ENCODE measurements around the gene BAG5. TPM values are rescaled to one million over a fixed set of nuclear protein-coding genes. Genes with fewer than 3 reads are reported as not detected.
"Not testable (repeated sequence)": the region's sequence is repeated elsewhere in the genome, so short reads cannot be mapped to it uniquely, and the experiment has no call there.

The BAG5 gene
- total and polyA plus RNA-seq, 2 experiments from 2014 or later: 25.8 to 28.6 TPM

GRCh38 chr14:103517174-103517566, 45.3 kb downstream of the BAG5 start:
- no peak for TF ChIP-seq EZH2 (IDR thresholded peaks at IDR 0.05; ENCODE audit: insufficient read depth, poor library complexity, severe bottlenecking)
- no peak for TF ChIP-seq EZH2phosphoT487 (IDR thresholded peaks at IDR 0.05; ENCODE audit: insufficient read depth, low read depth)
- Histone ChIP-seq H3K9ac (no peak overlapping the region), H3K27me3 (replicated peaks; ENCODE audit: insufficient read depth) (no peaks in the 10 kb centered on the region), H3K79me2 (ENCODE audit: insufficient read depth) (no peaks in the 10 kb centered on the region), H3K36me3 (ENCODE audit: low read depth) (no peaks in the 10 kb centered on the region), H3K27ac (no peak overlapping the region), H3K9me3 (ENCODE audit: low read depth) (no peaks in the 10 kb centered on the region), H4K20me1 (ENCODE audit: insufficient read depth) (no peaks in the 10 kb centered on the region), H2AFZ (no peak overlapping the region), H3K4me2 (ENCODE audit: unreplicated experiment) (no peak overlapping the region), H3K4me3 (no peak overlapping the region), H3K4me1 (ENCODE audit: insufficient read depth) (peaks cover 26% of the 10 kb centered on the region), H3K9me2 (ENCODE audit: insufficient read depth) (no peaks in the 10 kb centered on the region), H3F3A (ENCODE audit: insufficient read depth) (peaks cover 25% of the 10 kb centered on the region)
- 79 to 83% methylated on average over 10 of the region's 10 CpGs for WGBS, 2 experiments (ENCODE audit: low coverage in 1 of 2, low lambda C conversion rate in 2 of 2, missing lambda C conversion rate in 2 of 2)
- DNase-seq: no peak
- in situ Hi-C loops (cut with MboI): no loop called here

GRCh38 chr14:103516426-103517173, 45.9 kb downstream of the BAG5 start:
- no peak overlapping the region for H3K9ac ChIP-seq
- H4K20me1 ChIP-seq (ENCODE audit: insufficient read depth): no peaks in the 10 kb centered on the region
- WGBS, 2 experiments (ENCODE audit: low coverage in 1 of 2, low lambda C conversion rate in 2 of 2, missing lambda C conversion rate in 2 of 2): 82 to 88% methylated on average over 10 of the region's 10 CpGs
- no peaks in the 10 kb centered on the region for H3K79me2 ChIP-seq (ENCODE audit: insufficient read depth)
- no peak overlapping the region for H3K4me2 ChIP-seq (ENCODE audit: unreplicated experiment)
- in situ Hi-C loops (cut with MboI): no loop called here
- H3K9me3 ChIP-seq (ENCODE audit: low read depth): no peaks in the 10 kb centered on the region
- H3K27ac ChIP-seq: no peak overlapping the region
- no peak for DNase-seq
- no peaks in the 10 kb centered on the region for H3K9me2 ChIP-seq (ENCODE audit: insufficient read depth)
- H3K4me3 ChIP-seq: no peak overlapping the region
- H3K36me3 ChIP-seq (ENCODE audit: low read depth): peaks cover under 1% of the 10 kb centered on the region; the same call in 1 of the 2 replicates
- peaks cover 27% of the 10 kb centered on the region for H3F3A ChIP-seq (ENCODE audit: insufficient read depth)
- H2AFZ ChIP-seq: no peak overlapping the region
- no peaks in the 10 kb centered on the region for H3K27me3 ChIP-seq (replicated peaks; ENCODE audit: insufficient read depth)
- no peak for TF ChIP-seq EZH2phosphoT487 (IDR thresholded peaks at IDR 0.05; ENCODE audit: insufficient read depth, low read depth)
- no peak for TF ChIP-seq EZH2 (IDR thresholded peaks at IDR 0.05; ENCODE audit: insufficient read depth, poor library complexity, severe bottlenecking)
- peaks cover 27% of the 10 kb centered on the region for H3K4me1 ChIP-seq (ENCODE audit: insufficient read depth)

GRCh38 chr14:103514596-103515421, 47.6 kb downstream of the BAG5 start:
- H3K9ac ChIP-seq: no peak overlapping the region
- no peak overlapping the region for H3K4me3 ChIP-seq
- H3K27ac ChIP-seq: no peak overlapping the region; the same call in 1 of the 2 replicates
- peaks cover 27% of the 10 kb centered on the region for H3K4me1 ChIP-seq (ENCODE audit: insufficient read depth)
- TF ChIP-seq EZH2phosphoT487 (IDR thresholded peaks at IDR 0.05; ENCODE audit: insufficient read depth, low read depth) (no peak), EZH2 (IDR thresholded peaks at IDR 0.05; ENCODE audit: insufficient read depth, poor library complexity, severe bottlenecking) (no peak)
- H3K79me2 ChIP-seq (ENCODE audit: insufficient read depth): 0 out of 2 replicates have a peak, but pooled peaks cover 4% of the 10 kb centered on the region
- H3K27me3 ChIP-seq (replicated peaks; ENCODE audit: insufficient read depth): no peaks in the 10 kb centered on the region
- in situ Hi-C loops (cut with MboI): no loop called here
- DNase-seq: no peak
- peaks cover 6% of the 10 kb centered on the region; the same call in 1 of the 2 replicates for H3K36me3 ChIP-seq (ENCODE audit: low read depth)
- H3F3A ChIP-seq (ENCODE audit: insufficient read depth): peaks cover 38% of the 10 kb centered on the region
- no peak overlapping the region for H2AFZ ChIP-seq
- WGBS, 2 experiments (ENCODE audit: low coverage in 1 of 2, low lambda C conversion rate in 2 of 2, missing lambda C conversion rate in 2 of 2): 94% methylated on average over 18 of the region's 18 CpGs
- H3K9me2 ChIP-seq (ENCODE audit: insufficient read depth): no peaks in the 10 kb centered on the region
- no peaks in the 10 kb centered on the region for H4K20me1 ChIP-seq (ENCODE audit: insufficient read depth)
- H3K4me2 ChIP-seq (ENCODE audit: unreplicated experiment): no peak overlapping the region
- H3K9me3 ChIP-seq (ENCODE audit: low read depth): no peaks in the 10 kb centered on the region

- no peaks in the 10 kb centered on the region for H4K20me1 ChIP-seq (ENCODE audit: insufficient read depth)
- H3K4me1 ChIP-seq (ENCODE audit: insufficient read depth): peaks cover 16% of the 10 kb centered on the region
- peak overlapping the region; percentile 60 for H3K4me2 ChIP-seq (ENCODE audit: unreplicated experiment)
- H3K27me3 ChIP-seq (replicated peaks; ENCODE audit: insufficient read depth): no peaks in the 10 kb centered on the region
- peaks cover 38% of the 10 kb centered on the region for H3F3A ChIP-seq (ENCODE audit: insufficient read depth)
- 0 out of 2 replicates have a peak, but pooled peaks cover 4% of the 10 kb centered on the region for H3K79me2 ChIP-seq (ENCODE audit: insufficient read depth)
- peaks cover 7% of the 10 kb centered on the region; the same call in 1 of the 2 replicates for H3K36me3 ChIP-seq (ENCODE audit: low read depth)
- no peak overlapping the region for H3K4me3 ChIP-seq
- DNase-seq: peak; percentile 99
- H3K9me3 ChIP-seq (ENCODE audit: low read depth): no peaks in the 10 kb centered on the region
- no peak for TF ChIP-seq EZH2phosphoT487 (IDR thresholded peaks at IDR 0.05; ENCODE audit: insufficient read depth, low read depth)
- TF ChIP-seq EZH2 (IDR thresholded peaks at IDR 0.05; ENCODE audit: insufficient read depth, poor library complexity, severe bottlenecking): no peak
- 22 to 23% methylated on average over 25 of the region's 25 CpGs for WGBS, 2 experiments (ENCODE audit: low coverage in 1 of 2, low lambda C conversion rate in 2 of 2, missing lambda C conversion rate in 2 of 2)
- in situ Hi-C loops (cut with MboI): no loop called here
- H2AFZ ChIP-seq: no peak overlapping the region
- peak overlapping the region; percentile 91 for H3K27ac ChIP-seq
- peak overlapping the region; percentile 73 for H3K9ac ChIP-seq
- H3K9me2 ChIP-seq (ENCODE audit: insufficient read depth): no peaks in the 10 kb centered on the region
These were observed 49.5 kb downstream of the BAG5 start for GRCh38 chr14:103512701-103513611.

- in situ Hi-C loops (cut with MboI): not testable (repeated sequence)
- WGBS, 2 experiments (ENCODE audit: low coverage in 1 of 2, low lambda C conversion rate in 2 of 2, missing lambda C conversion rate in 2 of 2): 85 to 95% methylated on average over 6 to 8 of the region's 8 CpGs
These were observed 50.3 kb downstream of the BAG5 start for GRCh38 chr14:103512180-103512579.

More at GRCh38 chr14:103512180-103512579, 50.3 kb downstream of the BAG5 start:
- H3F3A ChIP-seq (ENCODE audit: insufficient read depth): peaks cover 38% of the 10 kb centered on the region
- H3K27me3 ChIP-seq (replicated peaks; ENCODE audit: insufficient read depth); H2AFZ ChIP-seq; H3K4me3 ChIP-seq; H3K79me2 ChIP-seq (ENCODE audit: insufficient read depth); H3K9me3 ChIP-seq (ENCODE audit: low read depth); H4K20me1 ChIP-seq (ENCODE audit: insufficient read depth); DNase-seq; H3K9me2 ChIP-seq (ENCODE audit: insufficient read depth): not testable (repeated sequence)
- H3K4me2 ChIP-seq (ENCODE audit: unreplicated experiment): peak overlapping the region; percentile 25
- peak overlapping the region; percentile 91 for H3K27ac ChIP-seq
- peaks cover 16% of the 10 kb centered on the region for H3K4me1 ChIP-seq (ENCODE audit: insufficient read depth)
- H3K9ac ChIP-seq: peak overlapping the region; percentile 73
- H3K36me3 ChIP-seq (ENCODE audit: low read depth): peaks cover 14% of the 10 kb centered on the region; the same call in 1 of the 2 replicates
